HFFc6 (cell line): ENCODE data around the gene CCDC107. TPM values are rescaled to one million over a fixed set of nuclear protein-coding genes. Genes with fewer than 3 reads are reported as not detected.
A peak's percentile ranks its signal among the peaks of the same experiment; 100 is the strongest.

Experiments
- DNase-seq: peaks from one replicate; pipeline ENCODE4 v3.0.0-alpha.2; 2018
- H3K27ac Mint-ChIP-seq: 2 replicates; pipeline ENCODE4 v1.8.0; 2020; ENCODE audit warnings: mild to moderate bottlenecking, mixed read lengths
- H3K27me3 Mint-ChIP-seq: 2 replicates; pipeline ENCODE4 v1.8.0; 2021; ENCODE audit warnings: mild to moderate bottlenecking, moderate library complexity, mixed read lengths; ENCODE audit not compliant: insufficient read depth
- H3K36me3 Mint-ChIP-seq: 2 replicates; pipeline ENCODE4 v1.8.0; 2021; ENCODE audit warnings: low read depth, mixed read lengths
- H3K4me1 Mint-ChIP-seq: 2 replicates; pipeline ENCODE4 v1.8.0; 2020; ENCODE audit warnings: low read depth, mixed read lengths
- H3K4me3 Mint-ChIP-seq: 2 replicates; pipeline ENCODE4 v1.8.0; 2020; ENCODE audit warnings: mild to moderate bottlenecking, moderate library complexity, mixed read lengths
- H3K9me3 Mint-ChIP-seq: 2 replicates; pipeline ENCODE4 v1.8.0; 2020; ENCODE audit warnings: mild to moderate bottlenecking, mixed read lengths
- total RNA-seq, 6 experiments: library from RNA; stranded (reverse); fragmentation: NEBNext Ultra II Directional; extraction: Animal tissue kit (Norgen Biotek cat#: 25700); gene quantifications; 2 replicates in 1 of 6; 3 replicates in 5 of 6; pipeline ENCODE4 v1.2.3, GENCODE V29; 2021
- TF ChIP-seq, protein P1 (sequence below): fragments of 200-600 bp; sonication (generic); IDR thresholded peaks from 2 replicates; pipeline ENCODE4 v1.5.0; 2021; ENCODE audit warnings: antibody characterized with exemption, mild to moderate bottlenecking

The CCDC107 gene
- total RNA-seq, 6 experiments from 2014 or later: 22.5 to 29.8 (median 24.6) TPM

DNA sequence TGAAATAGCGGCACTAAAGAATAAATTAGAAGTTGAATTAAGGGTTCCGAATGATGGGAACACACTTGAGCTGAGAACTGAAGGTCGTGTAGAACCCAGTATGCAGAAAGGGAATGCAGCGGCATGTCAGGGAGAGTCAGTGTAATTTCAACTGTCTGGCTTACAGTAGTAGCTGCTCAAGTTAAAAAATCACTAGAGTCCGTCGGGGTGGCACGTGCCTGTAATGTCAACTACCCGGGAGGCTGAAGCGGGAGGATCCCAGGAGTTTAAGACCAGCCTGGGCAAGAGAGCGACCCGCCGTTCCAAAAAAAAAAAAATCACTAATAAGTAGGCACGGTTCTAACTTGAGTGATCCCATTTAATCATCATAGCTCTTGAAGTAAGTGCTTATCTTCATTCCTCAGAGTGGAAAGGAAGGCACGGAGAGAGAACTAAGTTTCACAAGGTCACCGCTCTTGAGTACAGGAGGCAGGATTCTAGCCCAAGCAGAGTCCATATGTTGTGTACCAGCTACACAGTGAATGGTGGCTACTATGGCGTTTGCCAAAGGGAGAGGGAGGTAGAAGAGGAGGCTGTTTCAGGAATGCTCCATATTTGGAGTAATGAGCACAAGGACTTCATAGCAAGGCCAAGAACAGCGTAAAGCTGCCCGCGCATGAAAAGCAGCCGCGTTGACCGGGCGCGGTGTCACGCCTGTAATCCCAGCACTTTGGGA lies 1.1 kb upstream of the CCDC107 start:
- H3K9me3 Mint-ChIP-seq: peaks cover 4% of the 10 kb centered on the region
- H3K4me3 Mint-ChIP-seq: peak overlapping the region; percentile 90
- no peak for DNase-seq
- H3K27me3 Mint-ChIP-seq: peaks cover 6% of the 10 kb centered on the region
- H3K27ac Mint-ChIP-seq: peak overlapping the region; percentile 99
- H3K4me1 Mint-ChIP-seq: peaks cover 51% of the 10 kb centered on the region
- H3K36me3 Mint-ChIP-seq: peaks cover 16% of the 10 kb centered on the region; the same call in 1 of the 2 replicates
- TF ChIP-seq, protein P1, sequence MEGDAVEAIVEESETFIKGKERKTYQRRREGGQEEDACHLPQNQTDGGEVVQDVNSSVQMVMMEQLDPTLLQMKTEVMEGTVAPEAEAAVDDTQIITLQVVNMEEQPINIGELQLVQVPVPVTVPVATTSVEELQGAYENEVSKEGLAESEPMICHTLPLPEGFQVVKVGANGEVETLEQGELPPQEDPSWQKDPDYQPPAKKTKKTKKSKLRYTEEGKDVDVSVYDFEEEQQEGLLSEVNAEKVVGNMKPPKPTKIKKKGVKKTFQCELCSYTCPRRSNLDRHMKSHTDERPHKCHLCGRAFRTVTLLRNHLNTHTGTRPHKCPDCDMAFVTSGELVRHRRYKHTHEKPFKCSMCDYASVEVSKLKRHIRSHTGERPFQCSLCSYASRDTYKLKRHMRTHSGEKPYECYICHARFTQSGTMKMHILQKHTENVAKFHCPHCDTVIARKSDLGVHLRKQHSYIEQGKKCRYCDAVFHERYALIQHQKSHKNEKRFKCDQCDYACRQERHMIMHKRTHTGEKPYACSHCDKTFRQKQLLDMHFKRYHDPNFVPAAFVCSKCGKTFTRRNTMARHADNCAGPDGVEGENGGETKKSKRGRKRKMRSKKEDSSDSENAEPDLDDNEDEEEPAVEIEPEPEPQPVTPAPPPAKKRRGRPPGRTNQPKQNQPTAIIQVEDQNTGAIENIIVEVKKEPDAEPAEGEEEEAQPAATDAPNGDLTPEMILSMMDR: no peak

DNA sequence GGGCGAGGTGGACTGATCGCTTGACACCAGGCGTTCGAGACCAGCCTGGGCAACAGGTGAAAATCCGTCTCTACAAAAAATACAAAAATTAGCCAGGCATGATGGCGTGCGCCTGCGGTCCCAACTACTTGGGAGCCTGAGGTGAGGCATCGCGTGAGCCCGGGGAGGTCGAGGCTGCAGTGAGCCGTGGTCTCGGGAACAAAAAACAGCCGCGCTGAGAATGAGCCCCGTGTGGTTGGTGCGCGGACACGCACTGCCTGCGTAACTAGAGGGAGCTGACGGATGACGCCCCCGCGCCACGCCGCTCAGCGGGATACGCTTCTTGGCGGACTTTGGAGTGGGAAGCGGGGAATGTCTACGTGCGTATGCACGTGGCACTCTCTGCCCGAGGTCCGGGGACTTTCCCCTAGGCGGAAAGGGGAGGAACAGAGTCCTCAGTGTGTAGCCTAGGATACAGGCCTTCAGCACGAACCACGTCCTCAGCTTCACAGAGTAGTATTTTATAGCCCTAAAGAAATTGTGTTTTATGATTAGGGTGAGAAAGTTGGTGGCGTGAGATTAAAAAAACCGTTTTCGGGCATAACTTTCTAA lies 451 bp upstream of the CCDC107 start, which contains the start of gene RMRP:
RMRP (minus strand) TSS at position 474 of the 591 bp plus-strand sequence.
- TF ChIP-seq, protein P1: peak; percentile 64
- Mint-ChIP-seq H3K27me3 (peaks cover 6% of the 10 kb centered on the region), H3K4me1 (peaks cover 54% of the 10 kb centered on the region), H3K4me3 (peak within 1 kb of the TSS; percentile 90), H3K9me3 (peaks cover 4% of the 10 kb centered on the region), H3K36me3 (peaks cover 17% of the 10 kb centered on the region; the same call in 1 of the 2 replicates), H3K27ac (peak within 1 kb of the TSS; percentile 99)
- DNase-seq: peak; percentile 100

DNA sequence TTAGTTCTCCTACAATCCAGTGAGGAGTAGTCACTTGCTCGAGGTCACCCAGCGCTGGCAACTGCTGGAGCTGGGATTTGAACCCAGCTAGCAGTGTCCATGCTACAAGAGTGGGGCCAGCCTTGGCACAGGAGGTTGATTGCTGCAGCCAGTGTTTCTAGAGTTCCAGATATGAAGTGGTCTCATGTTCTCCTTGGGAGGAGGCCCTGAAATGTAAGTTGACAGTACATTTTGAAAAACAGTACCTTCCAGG lies 802 bp downstream of the CCDC107 start:
- peak overlapping the region; percentile 99 for H3K27ac Mint-ChIP-seq
- TF ChIP-seq, protein P1: no peak
- H3K27me3 Mint-ChIP-seq: peaks cover 6% of the 10 kb centered on the region
- peaks cover 67% of the 10 kb centered on the region for H3K4me1 Mint-ChIP-seq
- H3K4me3 Mint-ChIP-seq: peak overlapping the region; percentile 90
- peak; percentile 67 for DNase-seq
- peaks cover 17% of the 10 kb centered on the region; the same call in 1 of the 2 replicates for H3K36me3 Mint-ChIP-seq
- H3K9me3 Mint-ChIP-seq: peaks cover 4% of the 10 kb centered on the region

DNA sequence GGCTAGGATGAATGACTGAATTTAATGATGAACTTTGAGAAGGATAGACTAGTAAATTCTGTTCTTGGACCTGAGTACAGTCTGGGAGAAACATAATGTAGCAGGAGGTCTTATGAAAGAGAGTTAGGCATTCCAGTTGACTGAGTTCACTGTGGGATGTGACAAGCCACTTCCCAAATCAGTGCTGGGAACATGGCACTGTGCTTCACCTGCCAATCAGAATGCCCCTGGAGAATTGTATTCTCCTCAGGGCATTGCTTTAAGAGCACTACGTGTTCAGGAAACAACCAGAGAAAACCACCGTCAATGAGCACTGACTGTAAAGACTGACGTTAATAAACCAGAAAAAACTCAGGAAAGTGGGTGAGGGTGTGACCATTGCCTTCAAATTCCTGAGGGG lies 1.2 kb downstream of the CCDC107 start:
- peaks cover 4% of the 10 kb centered on the region for H3K9me3 Mint-ChIP-seq
- TF ChIP-seq, protein P1: no peak
- peaks cover 71% of the 10 kb centered on the region for H3K4me1 Mint-ChIP-seq
- peak overlapping the region; percentile 90 for H3K4me3 Mint-ChIP-seq
- H3K27ac Mint-ChIP-seq: peak overlapping the region; percentile 99
- H3K27me3 Mint-ChIP-seq: peaks cover 6% of the 10 kb centered on the region
- peak; percentile 76 for DNase-seq
- peaks cover 17% of the 10 kb centered on the region; the same call in 1 of the 2 replicates for H3K36me3 Mint-ChIP-seq

DNA sequence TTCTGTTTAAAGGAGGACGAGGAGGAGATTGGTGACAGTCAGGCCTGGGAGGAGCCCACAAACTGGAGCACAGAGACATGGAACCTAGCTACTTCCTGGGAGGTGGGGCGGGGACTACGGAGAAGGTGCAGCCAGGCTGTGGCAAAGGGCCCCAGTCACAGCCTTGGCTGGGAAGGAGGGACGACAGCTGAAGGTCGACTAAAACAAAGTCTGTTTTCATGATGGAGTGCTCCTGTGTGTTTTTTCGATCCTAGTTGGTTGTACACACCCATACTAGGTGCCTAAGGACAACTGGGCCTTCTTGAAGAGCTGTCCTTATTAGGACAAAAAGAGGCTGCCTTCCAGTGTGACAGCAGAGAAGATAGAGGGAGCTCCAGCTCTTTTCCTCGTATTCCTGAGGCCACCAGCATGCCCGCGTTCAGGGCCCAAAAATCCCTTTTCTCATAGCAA lies 2.9 kb downstream of the CCDC107 start:
- Mint-ChIP-seq H3K9me3 (peaks cover 4% of the 10 kb centered on the region), H3K27me3 (peaks cover 8% of the 10 kb centered on the region), H3K27ac (peak overlapping the region; percentile 99), H3K36me3 (peaks cover 17% of the 10 kb centered on the region; the same call in 1 of the 2 replicates), H3K4me1 (peaks cover 83% of the 10 kb centered on the region), H3K4me3 (no peak overlapping the region)
- TF ChIP-seq, protein P1: peak; percentile 63
- no peak for DNase-seq
